GM04504 (cell line): ENCODE results near the gene GRB7.

ENCODE experiments used
- DNase-seq: peaks from one replicate; pipeline ENCODE4 v3.0.0-alpha.2; 2012; ENCODE audit warnings: low read depth

The GRB7 gene

DNA sequence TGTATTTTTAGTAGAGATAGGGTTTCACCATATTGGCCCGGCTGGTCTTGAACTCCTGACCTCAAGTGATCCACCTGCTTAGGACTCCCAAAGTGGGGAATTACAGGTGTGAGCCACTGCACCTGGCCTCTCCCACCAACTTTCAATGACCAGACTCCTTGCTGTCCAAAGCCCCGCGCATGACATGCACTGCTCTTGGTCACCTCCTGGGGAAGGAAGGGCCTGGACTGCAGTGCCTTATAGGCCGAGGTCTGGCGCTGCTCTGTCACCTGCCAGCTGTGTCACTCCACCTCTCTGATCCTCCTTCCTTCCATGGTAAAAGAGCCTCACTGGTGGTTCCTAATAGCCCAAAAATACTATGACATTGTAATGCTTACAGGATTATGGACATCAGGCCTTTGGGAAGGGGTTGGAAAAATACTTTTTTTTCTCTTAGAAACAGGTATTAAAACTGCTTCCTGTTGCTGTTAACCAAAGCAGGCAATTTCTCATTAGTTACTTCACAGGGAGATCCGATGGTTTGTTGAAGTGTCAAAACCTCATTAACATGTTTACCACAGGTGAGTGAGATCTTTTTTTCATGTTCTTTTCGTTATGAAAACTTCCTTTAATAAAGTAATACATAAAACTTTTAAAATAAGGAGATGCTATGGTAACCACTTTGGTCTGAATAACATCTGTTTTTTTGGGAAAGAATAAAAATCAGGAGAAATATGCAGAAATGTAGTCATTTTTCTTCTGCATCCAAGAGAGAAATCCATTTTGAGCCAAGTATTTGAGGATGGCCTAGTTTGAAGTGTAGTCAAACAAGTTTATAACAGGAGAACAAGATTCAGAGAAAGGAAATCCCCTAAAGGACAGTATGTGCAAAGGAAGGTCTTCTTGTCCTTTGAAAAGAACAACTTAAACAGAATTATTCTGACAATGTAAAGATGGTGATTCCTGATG lies 35.5 kb downstream of the GRB7 start:
- no peak for DNase-seq

DNA sequence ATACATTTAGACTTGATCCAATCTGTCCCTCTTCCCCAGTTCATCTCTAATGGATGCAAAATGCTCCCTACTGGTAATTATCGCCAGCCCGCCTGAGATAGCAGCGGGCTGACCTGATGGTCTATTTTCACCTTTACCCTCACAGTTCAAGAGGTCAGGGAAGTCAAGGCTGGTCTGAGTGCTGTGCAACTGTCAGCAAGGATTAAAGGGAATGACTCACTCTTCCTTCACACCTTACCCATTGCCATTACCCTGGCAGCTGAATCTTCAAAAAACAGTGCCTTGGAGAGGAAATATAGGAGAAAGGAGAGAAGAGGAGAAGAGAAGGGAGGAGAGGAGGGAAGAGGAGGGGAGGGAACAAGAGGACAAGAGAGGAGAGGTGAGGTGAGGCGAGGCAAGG lies 36.3 kb downstream of the GRB7 start:
- DNase-seq = no peak

DNA sequence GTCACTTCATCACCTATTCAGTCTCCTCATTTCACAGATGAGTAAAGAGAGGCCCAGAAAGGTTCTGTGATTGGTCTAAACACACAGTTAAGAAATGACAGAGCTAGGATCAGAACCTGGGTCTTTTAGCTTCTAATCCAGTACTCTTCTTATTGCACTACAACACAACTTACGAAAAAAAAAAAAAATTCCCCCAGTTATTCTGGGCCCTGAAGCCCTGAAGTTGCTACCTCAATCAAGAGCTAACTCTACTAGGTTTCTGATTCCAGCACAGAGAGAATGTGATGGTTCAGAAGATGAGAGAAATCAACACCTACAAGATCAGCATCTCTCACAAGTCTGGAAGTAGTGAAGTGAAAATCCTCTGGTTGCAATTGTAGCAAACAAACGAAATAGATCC lies 37.3 kb downstream of the GRB7 start:
- DNase-seq = no peak

DNA sequence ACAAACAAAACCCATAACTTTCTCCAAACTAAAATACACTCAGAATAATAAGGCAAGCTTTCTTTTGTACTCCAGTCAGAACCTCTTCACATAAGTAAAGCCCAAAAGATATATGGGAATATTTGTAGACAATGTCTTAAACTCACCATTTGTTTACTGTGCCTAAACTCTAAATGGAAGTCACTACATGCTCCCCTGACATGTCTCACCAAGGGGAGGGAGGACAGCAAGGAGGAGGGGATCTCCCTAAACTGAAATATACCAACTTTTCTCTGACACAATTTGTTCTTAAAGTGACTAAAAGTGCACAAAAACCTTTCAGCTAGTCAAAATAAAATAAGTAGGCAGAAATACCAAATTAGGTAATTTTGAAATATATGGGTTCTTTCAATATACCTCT lies 38.5 kb downstream of the GRB7 start:
- no peak for DNase-seq

DNA sequence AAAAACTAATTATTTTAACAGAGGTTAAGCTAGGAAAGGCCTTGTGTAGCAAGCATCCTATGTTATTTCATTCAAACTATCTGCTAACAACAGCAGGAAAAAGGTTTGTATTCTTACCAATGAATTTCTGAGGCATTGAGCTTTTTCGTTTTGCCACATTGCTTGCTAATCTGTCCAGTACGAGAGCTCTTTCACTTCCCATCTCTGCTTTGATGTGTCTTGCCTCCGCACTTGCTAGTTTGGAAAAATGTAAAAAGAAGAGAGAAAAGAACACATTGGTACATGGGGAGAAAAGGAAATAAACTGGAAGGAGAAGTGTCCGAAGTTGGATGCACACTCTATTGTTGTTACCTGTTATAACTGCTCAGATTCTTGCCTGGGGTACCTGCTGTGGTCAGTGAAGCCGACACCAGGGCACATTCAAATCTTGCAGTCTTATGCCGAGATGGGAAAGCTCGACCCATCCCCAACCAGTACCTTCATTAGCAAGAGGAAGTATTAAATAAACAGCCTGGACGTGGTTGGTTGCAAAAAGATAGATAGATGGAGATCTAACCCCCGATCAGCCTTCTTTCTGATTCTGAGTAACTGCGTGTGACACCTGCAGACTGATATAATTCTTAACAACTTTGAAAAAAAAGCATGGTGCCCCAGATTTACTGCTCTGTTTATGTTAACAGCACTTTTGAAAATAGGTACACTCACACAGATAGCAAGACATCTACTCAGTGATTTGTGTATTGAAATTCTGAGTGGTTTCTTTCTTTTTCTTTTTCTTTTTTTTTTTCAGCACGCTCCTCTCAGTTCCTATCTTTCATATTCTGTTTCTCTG lies 40.0 kb downstream of the GRB7 start:
- DNase-seq = no peak

DNA sequence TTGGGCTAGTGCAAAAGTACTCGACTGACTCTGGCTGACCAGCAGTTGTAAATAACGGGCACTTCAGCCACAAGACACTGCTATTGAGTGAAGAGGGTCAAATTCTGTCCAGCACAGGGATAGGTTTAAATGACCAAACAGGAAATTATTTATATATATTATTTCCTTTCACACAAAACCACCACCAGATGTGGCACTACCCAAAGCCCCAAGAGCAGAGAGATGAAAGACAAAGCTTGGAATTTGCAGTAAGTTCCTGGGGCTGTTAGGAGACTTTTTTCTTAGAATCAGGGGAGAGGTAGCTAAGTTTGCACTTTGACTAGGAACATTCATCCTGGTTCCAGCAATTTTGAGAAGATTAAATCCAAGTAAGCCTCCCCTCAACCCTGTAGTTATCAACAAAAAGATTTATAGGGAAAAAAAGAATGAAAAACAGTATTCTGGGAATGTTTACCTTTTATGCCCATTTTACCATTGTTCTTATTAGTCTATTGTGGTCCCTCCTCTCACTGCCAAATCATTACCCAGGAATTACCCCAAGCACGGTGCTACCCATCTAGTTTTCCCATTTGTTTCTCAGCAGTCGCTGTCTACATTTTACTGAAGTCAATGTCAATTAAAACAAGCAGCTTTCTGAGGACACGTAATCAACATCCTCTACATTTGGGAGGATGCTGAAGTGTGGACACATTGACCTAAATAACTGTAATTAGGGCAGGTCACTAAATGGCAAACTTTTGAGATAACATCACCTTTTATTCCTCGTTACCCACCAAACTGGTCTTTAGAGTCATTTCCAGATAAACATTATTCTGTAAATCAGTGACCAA lies 43.5 kb downstream of the GRB7 start:
- DNase-seq = no peak

DNA sequence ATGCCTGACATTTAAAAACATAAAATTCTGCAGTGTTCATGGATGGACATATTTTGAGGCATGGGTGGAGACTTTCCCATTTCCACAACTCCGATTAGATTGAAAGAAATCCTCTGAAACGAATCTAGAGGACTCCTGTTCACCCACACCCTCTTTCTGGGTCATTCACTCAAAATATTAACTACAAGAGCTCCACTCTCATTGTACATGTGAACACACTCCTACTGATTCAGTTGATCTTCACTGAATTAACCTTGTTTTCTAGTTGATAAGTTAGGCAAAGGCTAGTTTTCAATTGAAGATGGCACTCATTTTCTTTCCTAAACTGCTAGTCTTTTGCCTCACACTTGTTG lies 44.1 kb downstream of the GRB7 start:
- no peak for DNase-seq

DNA sequence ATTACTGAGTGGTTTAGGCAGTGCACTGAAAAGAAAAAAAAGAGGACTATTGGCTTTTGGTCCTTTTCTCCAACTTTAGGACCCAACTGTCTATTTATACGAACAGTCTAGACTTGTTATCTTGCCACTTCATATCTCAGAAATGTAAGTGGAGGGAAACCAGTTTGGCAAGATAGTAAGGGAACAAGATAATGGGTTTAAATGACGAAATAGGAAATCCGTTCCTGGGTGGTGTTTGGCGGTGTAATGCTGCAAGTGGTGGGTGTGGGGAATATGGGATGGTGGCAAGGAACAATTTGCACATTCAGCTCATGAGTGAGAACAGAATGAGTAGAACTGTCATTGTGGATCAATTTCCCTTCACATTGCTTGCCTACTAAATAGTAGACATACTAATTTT lies 44.7 kb downstream of the GRB7 start:
- DNase-seq = no peak

DNA sequence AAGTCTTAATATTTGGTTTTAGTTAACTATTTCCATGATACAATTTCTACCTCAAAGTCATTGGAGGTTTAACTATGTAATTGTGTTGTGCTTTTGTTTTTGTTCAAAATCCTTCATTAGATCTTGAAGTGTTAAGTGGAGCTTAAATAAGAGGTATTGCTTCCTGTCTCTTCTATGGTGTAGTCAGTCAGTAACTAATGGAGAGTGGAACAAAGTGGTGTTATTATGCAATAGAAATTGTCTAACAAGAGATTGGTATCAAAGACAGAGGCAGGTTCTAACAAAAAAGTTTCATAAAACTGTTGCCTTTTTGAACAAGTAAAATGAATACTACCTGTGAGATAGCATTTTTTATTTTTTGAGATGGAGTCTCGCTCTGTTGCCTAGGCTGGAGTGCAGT lies 45.2 kb downstream of the GRB7 start:
- DNase-seq = no peak

DNA sequence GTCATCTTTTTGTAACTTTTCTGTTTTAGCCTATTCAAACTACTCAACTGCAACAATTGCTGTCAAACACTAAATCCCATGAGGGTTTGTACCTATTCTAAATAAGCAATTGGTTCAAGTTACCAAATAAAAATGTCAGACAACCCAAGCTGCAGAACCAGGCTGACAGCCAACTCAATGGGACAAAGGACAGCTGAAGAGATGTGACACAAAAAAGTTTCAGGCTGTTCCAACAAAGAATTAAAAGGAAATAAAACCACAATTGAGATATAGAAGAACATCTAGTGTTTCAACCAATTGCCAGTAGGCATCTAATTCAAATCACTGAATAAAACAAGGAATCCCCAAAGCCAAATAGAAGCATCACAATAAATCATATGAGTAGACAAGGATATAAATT lies 49.3 kb downstream of the GRB7 start:
- DNase-seq = no peak

DNA sequence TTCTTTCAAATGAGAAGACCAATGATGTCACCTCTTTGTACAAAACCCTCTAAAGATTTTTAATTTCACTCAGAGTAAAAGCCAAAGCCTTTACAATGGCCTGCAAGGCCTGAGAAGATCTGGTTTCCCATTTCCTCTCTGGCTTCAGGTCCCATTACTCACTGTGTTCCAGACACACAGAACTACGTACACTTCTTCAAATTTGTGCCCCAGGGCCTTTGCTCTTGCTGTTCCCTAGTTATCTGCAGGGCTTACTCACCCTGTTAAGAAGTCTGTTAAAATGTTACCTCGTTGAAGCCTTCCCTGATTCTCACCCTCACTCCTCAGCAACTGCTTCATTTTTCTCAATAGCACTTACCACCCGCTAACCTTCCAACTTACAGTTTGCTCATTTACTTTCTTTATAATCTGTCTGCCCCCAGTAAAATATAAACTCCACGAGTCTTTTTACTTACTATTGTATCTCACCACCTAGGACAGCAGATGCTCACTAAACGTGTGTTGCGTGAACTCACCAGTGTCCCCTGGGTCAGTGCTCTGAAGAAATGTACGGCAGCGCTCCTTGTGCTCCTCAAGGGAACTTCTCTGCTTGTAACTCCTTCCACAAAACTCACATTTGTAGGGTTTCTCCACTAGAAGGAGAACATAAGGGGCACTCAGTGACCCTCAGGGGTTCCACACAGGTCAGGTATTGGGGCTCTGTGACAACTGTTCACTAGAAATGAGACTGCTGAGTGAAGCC lies 50.2 kb downstream of the GRB7 start:
- no peak for DNase-seq

DNA sequence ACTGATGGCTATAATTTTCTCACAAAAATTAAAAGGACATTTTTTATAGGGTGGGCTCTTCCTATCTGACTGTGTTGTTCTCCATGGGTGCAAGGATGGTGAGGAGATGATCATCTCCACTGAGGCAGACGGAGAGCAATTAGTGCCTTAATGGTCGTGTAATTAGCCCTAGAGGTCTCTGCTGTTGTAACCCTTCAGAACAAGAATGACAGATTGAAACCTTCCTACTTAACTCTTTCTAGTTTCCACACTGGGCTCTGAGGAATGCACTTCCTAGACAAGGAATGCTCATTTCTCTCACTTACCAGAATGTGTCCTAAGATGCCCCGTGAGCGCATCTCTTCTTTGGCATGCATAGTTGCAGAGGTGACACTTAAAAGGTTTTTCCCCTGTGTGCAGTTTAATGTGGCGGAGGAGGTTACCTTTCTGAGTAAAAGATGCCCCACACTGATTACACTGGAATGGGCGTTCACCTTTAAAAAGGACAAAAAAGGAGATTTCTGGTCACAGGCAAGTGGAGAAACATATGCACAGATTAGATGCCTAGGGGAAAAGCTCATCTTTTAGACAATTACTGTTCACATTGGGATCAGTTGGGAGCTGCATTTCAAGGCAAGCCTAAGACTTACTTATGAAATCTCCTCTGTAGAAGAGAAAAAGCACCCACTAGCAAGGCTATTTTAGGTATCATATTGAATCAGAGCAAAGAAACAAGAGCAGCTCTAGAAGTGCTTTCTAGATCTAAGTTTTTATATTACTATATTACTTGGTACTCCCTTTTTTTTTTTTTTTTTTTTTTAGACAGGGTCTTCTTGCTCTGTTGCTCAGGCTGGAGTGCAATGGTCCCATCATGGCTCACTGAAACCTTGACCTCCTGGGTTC lies 53.6 kb downstream of the GRB7 start:
- DNase-seq = no peak

DNA sequence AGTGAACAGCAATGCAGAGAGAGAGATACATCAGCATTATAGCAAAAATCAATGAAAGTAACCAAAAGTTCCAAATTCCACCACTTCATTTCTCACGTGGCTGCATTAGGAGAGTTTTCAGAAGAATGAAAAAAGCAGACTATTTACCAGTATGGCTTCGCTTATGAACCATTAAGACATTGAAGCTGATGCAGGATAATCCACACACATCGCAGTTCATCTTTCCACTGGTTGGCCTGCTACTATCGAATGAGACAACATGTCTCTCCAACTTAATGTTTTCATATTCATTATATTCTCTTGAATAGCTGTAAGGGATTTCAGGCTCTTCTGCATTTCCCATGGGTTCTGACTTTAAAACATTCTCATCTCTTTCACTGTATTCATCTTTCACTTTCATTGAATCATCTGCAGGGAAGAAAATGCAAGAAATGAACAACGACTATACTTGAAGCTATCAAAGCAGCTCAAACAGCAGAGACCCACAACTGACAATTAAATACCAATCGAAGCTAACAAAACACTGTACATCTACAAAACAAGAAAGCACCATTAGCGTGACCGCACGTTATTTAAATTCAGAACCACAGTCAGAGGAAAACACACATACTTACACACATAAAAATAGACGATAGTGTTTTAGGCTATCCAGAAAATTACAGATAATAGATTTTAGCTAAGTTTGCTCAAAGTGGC lies 54.9 kb downstream of the GRB7 start:
- DNase-seq = no peak

DNA sequence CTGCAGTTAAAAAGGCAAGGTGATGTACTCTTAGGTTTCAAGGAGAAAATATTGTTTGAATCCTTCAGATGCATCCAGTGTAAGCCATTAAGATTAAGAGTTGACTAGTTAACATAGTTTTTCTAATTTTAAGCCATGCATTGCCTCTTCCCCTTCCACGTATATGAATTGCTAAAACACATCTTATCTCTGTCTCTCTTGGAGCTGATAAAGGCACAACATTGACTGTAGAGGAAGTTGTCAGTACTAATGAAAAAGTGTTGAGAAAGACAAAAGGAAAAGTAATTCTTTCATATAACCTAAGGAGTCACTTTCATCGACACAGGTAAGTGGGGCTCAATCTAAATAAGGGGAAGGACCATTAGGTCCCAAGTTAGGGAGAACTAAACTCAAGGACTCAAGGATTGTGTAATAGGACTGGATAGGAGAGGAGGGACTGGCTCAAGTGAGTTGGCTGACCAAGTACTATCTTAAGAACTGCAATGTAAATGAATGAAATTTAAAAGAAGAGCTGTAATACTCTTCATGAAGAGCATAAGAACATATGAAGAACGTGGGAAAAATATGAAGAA lies 55.6 kb downstream of the GRB7 start:
- DNase-seq = no peak

DNA sequence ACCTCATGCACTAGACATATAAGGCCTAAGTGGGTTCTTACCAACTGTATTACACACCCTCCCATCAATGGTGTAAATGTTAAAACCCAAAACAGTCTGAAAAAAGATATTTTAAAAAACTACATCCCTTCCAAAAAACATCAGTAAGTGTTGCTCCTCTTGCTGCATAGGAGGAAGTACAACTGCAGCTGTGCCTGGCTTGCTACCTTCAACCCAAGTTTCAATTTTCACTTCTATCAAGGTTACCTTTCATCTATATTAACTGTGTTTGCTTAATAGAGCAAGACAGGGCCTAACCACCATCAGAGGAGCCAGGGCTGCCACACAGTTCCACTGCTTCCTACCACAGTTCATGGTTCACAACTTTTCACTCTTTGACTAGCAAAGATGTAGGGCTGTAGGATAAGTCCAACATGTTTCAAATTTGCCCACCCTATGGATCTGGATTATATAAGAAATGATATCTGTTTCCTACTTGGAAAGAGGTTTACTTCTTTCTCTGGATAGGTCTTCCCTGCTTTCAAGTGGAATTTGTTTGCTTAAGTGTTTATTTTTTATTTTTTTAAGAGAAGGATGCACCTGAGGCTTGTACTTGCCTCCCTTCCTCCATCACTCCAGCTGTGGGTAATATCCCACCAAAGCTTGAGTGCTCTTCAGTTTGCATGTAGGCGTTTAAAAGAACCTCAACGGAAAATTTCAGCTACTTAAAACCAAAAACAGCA lies 56.7 kb downstream of the GRB7 start:
- DNase-seq = no peak
